GM12865 (cell line): Measurements from ENCODE around the gene PRSS2.
A peak's percentile ranks its signal among the peaks of the same experiment; 100 is the strongest.
"Not testable (repeated sequence)": the region's sequence is repeated elsewhere in the genome, so short reads cannot be mapped to it uniquely, and the experiment has no call there.

Experiments
- DNase-seq: peaks from one replicate; pipeline ENCODE4 v3.0.0; 2010; ENCODE audit warnings: low read depth
- H3K4me3 ChIP-seq: 2 replicates; pipeline ENCODE4 v1.5.1; 2011; ENCODE audit warnings: mild to moderate bottlenecking, low read depth, low read length, control low read depth
- TF ChIP-seq, protein P1 (sequence below): IDR thresholded peaks from 2 replicates; pipeline ENCODE4 v1.5.1; 2011; ENCODE audit warnings: low read length, control low read depth, low read depth, inconsistent platforms; ENCODE audit not compliant: insufficient read depth; ENCODE audit errors: missing control alignments

The PRSS2 gene

DNA sequence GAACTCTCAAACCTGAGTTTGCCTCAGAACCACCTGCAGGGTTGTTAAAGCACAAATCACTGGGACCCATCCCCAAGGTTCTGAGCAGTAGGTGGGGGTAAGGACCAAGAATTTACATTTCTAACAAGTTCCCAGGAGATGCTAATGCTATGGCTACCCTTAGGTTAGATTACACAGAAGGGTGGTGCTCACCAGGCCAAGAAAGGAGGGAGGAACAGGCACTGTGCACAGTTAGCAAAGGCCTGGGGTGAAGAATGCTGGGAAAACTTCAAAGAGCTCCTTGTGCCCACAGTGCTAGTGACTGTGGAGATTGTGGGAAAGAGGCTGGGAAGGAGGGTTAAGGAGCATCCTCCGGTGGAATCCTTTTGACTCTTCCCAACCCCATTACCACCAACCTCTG lies 8.7 kb upstream of the PRSS2 start:
- TF ChIP-seq, protein P1, sequence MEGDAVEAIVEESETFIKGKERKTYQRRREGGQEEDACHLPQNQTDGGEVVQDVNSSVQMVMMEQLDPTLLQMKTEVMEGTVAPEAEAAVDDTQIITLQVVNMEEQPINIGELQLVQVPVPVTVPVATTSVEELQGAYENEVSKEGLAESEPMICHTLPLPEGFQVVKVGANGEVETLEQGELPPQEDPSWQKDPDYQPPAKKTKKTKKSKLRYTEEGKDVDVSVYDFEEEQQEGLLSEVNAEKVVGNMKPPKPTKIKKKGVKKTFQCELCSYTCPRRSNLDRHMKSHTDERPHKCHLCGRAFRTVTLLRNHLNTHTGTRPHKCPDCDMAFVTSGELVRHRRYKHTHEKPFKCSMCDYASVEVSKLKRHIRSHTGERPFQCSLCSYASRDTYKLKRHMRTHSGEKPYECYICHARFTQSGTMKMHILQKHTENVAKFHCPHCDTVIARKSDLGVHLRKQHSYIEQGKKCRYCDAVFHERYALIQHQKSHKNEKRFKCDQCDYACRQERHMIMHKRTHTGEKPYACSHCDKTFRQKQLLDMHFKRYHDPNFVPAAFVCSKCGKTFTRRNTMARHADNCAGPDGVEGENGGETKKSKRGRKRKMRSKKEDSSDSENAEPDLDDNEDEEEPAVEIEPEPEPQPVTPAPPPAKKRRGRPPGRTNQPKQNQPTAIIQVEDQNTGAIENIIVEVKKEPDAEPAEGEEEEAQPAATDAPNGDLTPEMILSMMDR: no peak
- no peak for DNase-seq
- no peak overlapping the region for H3K4me3 ChIP-seq

DNA sequence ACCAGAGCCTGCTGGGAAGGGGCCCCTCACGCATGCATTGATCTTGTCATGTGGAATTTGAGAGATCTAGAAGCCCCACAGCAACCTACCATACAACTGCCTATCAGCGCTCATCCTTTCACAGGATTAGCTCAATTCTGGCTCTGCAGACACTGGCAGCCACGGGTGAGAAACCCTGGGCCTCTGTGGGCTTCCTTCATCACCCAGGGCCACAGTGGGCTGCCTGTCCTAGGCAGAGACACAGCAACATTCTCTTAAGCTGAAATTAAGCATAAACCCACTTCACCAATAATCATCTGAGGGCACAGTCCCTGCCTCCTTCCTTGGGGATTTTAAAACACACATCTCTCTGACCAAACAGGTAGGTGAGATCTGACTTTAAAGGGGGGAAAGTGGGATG lies 3.3 kb upstream of the PRSS2 start:
- no peak overlapping the region for H3K4me3 ChIP-seq
- TF ChIP-seq, protein P1: no peak
- no peak for DNase-seq

DNA sequence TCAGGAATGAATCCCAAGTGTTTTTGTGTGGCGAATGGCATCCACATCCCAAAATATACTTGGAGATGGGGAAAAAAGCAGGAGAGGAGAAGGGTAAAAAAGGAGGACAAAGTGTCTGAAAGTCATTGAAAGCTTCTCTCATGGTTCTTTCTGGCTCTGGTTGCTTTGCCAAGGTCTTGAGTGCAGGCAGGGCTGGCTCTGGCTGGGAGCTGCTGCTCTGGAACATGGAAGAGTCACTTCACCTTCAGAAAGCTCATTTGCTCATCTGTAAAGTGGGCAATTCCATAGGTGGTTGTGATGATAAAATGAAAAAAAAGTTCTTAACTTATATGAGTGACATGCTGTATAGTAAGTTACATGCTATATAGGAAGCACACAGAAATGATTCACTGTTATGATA lies 2.9 kb upstream of the PRSS2 start:
- no peak for DNase-seq
- TF ChIP-seq, protein P1: no peak
- H3K4me3 ChIP-seq: no peak overlapping the region

DNA sequence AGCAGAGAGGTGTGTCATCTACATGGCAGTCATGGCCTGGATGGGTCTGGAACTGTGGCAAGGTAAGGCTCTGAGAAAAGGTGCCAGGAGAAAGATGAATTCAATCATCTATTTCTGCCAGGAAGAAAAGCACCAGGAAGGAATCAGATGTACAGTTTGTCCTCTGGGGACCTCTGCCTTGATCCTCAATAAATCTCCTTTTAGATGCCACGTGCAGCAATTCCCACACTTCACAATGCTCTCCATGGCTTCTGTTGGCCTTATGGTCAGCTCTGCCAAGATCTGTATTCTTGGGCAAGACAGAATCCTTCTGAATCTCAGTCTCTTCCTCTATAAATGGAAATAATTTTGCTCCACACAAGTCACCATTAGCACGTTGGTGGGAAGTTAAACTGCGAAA lies 1.9 kb upstream of the PRSS2 start:
- not testable (repeated sequence) for DNase-seq, H3K4me3 ChIP-seq

DNA sequence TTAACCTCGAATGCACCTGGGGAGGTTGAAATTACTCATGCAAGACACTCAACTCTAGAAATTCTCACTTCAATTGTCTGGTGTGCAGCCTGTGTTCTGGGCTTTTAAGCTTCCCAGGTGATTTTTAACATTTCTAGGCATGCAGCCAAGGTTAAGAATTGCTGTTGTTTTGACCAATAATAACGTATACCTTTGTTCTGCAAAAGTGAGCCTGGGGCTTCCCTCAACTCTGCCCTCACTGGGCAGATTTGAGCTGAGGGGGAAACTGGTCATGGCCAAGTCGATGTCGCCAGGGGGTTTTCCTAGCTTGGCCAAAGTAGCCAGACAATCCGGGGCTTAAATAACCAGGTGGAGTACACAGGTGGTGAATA lies 568 bp downstream of the PRSS2 start:
- peak; percentile 76 for DNase-seq
- no peak overlapping the region for H3K4me3 ChIP-seq
- TF ChIP-seq, protein P1: no peak

DNA sequence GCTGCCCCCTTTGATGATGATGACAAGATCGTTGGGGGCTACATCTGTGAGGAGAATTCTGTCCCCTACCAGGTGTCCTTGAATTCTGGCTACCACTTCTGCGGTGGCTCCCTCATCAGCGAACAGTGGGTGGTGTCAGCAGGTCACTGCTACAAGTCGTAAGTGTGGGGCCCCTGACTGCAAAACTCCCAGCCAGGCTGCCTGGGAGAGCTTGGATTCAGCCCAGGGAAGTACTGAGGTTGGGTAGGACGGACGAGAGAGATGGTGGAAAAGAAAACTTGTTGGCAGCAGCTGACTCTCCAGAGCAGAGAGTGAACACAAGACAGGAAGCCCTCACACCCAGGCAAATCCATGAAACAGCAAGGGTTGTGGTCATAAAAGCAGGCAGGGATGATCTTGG lies 1.3 kb downstream of the PRSS2 start:
- H3K4me3 ChIP-seq: no peak overlapping the region
- TF ChIP-seq, protein P1: no peak
- no peak for DNase-seq

DNA sequence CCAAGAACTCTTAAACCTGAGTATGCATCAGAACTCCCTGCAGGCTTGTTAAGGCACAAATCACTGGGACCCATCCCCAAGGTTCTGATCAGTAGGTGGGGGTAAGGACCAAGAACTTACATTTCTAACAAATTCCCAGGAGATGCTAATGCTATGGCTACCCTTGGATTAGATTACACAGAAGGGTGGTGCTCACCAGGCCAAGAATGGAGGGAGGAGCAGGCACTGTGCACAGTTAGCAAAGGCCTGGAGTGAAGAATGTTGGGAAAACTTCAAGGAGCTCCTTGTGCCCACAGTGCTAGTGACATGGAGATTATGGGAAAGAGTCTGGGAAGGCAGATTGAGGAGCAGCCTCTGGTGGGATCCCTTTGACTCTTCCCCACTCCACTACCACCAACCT lies 1.9 kb downstream of the PRSS2 start:
- no peak overlapping the region for H3K4me3 ChIP-seq
- DNase-seq: no peak
- TF ChIP-seq, protein P1: no peak

DNA sequence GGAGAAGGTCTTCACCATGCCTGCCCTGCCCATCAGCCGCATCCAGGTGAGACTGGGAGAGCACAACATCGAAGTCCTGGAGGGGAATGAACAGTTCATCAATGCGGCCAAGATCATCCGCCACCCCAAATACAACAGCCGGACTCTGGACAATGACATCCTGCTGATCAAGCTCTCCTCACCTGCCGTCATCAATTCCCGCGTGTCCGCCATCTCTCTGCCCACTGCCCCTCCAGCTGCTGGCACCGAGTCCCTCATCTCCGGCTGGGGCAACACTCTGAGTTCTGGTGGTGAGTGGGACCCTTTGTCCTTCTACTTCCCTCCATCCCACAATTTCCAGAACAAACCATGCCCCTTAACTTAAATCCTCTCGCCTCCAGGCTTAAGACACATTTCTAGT lies 2.5 kb downstream of the PRSS2 start:
- TF ChIP-seq, protein P1: no peak
- DNase-seq: no peak
- H3K4me3 ChIP-seq: no peak overlapping the region
